Thoracic aorta (tissue), 2 donors: ENCODE data around the gene CAPN10. TPM values are rescaled to one million over a fixed set of nuclear protein-coding genes. Genes with fewer than 3 reads are reported as not detected.
"Not testable (repeated sequence)": the region's sequence is repeated elsewhere in the genome, so short reads cannot be mapped to it uniquely, and the experiment has no call there.

ENCODE experiments used
- ATAC-seq: fragments of 150-250 bp; one replicate; pipeline ENCODE4 v1.8.0; 2017; ENCODE audit warnings: low read depth; ENCODE audit not compliant: insufficient number of reproducible peaks, low FRiP score
- DNase-seq: peaks from one replicate; pipeline ENCODE4 v3.0.0-alpha.2; 2020; ENCODE audit warnings: low spot score
- H3K27ac ChIP-seq, 2 donors: fragments of 200-600 bp; sonication (generic); 1 replicate in 1 of 2; 2 replicates in 1 of 2; pipeline ENCODE4 v1.5.1; 2016; ENCODE audit warnings: mild to moderate bottlenecking in 2 of 2, moderate library complexity in 2 of 2
- H3K27me3 ChIP-seq: fragments of 200-600 bp; sonication (generic); replicated peaks from 2 replicates; pipeline ENCODE4 v1.6.0; 2016; ENCODE audit warnings: mild to moderate bottlenecking; ENCODE audit not compliant: insufficient read depth
- H3K36me3 ChIP-seq: fragments of 200-600 bp; sonication (generic); one replicate; pipeline ENCODE4 v1.5.1; 2016
- H3K4me1 ChIP-seq, 2 donors: fragments of 200-600 bp; sonication (generic); 1 replicate in 1 of 2; 2 replicates in 1 of 2; pipeline versions ENCODE4 v1.5.1 to v1.6.0; 2016; ENCODE audit warnings: low read depth in 2 of 2, mild to moderate bottlenecking in 1 of 2; ENCODE audit not compliant: control insufficient read depth in 1 of 2
- H3K4me3 ChIP-seq: fragments of 200-600 bp; sonication (generic); 2 replicates; pipeline ENCODE4 v1.5.1; 2016; ENCODE audit warnings: mild to moderate bottlenecking
- H3K9me3 ChIP-seq: fragments of 200-600 bp; sonication (generic); 2 replicates; pipeline ENCODE4 v1.5.1; 2016
- CTCF ChIP-seq: fragments of 200-600 bp; sonication (generic); IDR thresholded peaks from one replicate; pipeline ENCODE4 v1.5.1; 2019; ENCODE audit warnings: antibody characterized with exemption
- total RNA-seq, 2 donors: library from RNA; depleted of rRNA; stranded (reverse); fragments of >200 nt; gene quantifications; one replicate each; pipeline versions ENCODE4 v1.1.0 to v1.2.3, GENCODE V29; 2016

Gene CAPN10
- 10 to 100 TPM; 33.3 to 38.2 TPM for total RNA-seq

DNA sequence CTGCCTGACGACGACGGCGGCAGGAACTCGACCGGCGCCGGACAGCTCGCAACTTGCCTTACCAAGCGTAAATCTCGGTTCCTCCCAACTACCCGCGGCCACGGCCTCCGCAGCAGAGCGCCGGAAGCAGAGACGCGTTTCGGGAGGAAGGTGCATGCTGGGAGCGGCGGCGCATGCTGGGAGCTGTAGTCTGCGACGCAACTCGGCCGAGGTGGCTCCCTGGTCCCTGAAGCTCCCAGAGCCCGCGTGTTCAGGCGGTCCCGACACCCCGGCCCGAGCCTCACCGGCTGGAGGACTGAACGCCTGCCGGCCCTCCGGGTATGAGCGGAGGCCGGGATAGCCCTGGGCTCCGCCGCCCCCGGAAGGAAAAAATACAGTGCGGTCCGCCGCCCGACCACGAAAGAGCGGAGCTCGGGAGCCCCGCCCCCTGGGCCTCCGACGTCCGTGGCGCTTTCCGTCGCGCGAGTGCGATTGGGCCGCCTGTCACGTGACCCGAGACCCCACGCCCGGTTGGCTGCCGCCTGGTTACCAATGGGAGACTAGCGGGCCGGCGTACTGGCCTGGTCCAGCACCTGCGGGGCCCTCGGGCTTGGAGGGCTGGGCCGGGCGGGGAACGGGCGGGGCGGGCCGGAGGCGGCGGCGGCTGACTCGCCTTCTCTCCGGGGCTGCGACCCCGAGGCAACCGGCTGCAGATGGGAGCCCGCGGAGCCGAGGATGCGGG lies at the start of gene CAPN10:
CAPN10 (plus strand) TSS at position 537 of the 721 bp plus-strand sequence; CDS start at position 715, 178 bp downstream.
- H3K27me3 ChIP-seq = no peaks in the 10 kb centered on the region
- peak within 1 kb of the TSS; percentile 91 for H3K4me3 ChIP-seq
- DNase-seq (peak; percentile 95), ATAC-seq (peak; percentile 85)
- peaks cover 22 to 34% of the 10 kb centered on the region in 2 donors for H3K4me1 ChIP-seq
- peak within 1 kb of the TSS; percentile 88 to 95 for H3K27ac ChIP-seq
- H3K36me3 ChIP-seq = peaks cover 9% of the 10 kb centered on the region
- no peak for TF ChIP-seq CTCF
- no peaks in the 10 kb centered on the region for H3K9me3 ChIP-seq

- DNase-seq (no peak), ATAC-seq (no peak)
- TF ChIP-seq CTCF = no peak
- Histone ChIP-seq H3K4me3 (no peak overlapping the region), H3K27ac (no peak overlapping the region), H3K9me3 (no peaks in the 10 kb centered on the region), H3K4me1 (no peaks in the 10 kb centered on the region), H3K27me3 (no peaks in the 10 kb centered on the region), H3K36me3 (peaks cover 6% of the 10 kb centered on the region)
These were observed 48.3 kb upstream of the CAPN10 start for GRCh38 chr2:240538031-240538780.

DNA sequence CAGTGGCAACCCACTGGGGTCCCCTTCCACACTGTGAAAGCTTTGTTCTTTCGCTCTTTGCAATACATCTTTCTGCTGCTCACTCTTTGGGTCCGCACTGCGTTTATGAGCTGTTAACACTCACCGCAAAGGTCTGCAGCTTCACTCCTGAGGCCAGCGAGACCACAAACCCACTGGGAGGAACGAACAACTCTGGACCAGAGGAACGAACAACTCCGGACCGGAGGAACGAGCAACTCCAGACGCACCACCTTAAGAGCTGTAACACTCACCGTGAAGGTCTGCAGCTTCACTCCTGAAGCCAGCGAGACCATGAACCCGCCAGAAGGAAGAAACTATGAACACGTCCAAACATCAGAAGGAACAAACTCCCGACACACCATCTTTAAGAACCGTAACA lies 47.4 kb upstream of the CAPN10 start:
- H3K4me3 ChIP-seq, H3K9me3 ChIP-seq, DNase-seq, H3K27ac ChIP-seq, H3K4me1 ChIP-seq, H3K27me3 ChIP-seq, H3K36me3 ChIP-seq, ATAC-seq: not testable (repeated sequence)

- ATAC-seq = no peak
- DNase-seq = no peak
- no peak overlapping the region for H3K4me3 ChIP-seq
- H3K27me3 ChIP-seq = no peaks in the 10 kb centered on the region
- TF ChIP-seq CTCF = no peak
- peaks cover 3% of the 10 kb centered on the region for H3K36me3 ChIP-seq
- H3K9me3 ChIP-seq = no peaks in the 10 kb centered on the region
- no peak overlapping the region for H3K27ac ChIP-seq
- no peaks in the 10 kb centered on the region for H3K4me1 ChIP-seq
These were observed 46.6 kb upstream of the CAPN10 start for GRCh38 chr2:240539906-240540305.

GRCh38 chr2:240551288-240551687 lies 35.2 kb upstream of the CAPN10 start:
- no peak for TF ChIP-seq CTCF
- Histone ChIP-seq H3K4me1 (no peaks in the 10 kb centered on the region), H3K36me3 (peaks cover 7% of the 10 kb centered on the region), H3K27me3 (no peaks in the 10 kb centered on the region), H3K27ac (no peak overlapping the region), H3K9me3 (no peaks in the 10 kb centered on the region), H3K4me3 (no peak overlapping the region)
- ATAC-seq (no peak), DNase-seq (no peak)
